CD14-positive monocyte (primary cell): ENCODE measurements around the gene APOC1. TPM values are rescaled to one million over a fixed set of nuclear protein-coding genes. Genes with fewer than 3 reads are reported as not detected.

Source experiments
- DNase-seq, 3 donors: peaks; one replicate each; pipeline ENCODE4 v3.0.0-alpha.2; 2011 to 2022
- H2AFZ ChIP-seq: 2 replicates; pipeline ENCODE4 v1.6.0; 2012; ENCODE audit warnings: mild to moderate bottlenecking, low read depth, low read length, inconsistent platforms; ENCODE audit not compliant: insufficient read depth, poor library complexity, severe bottlenecking
- H3K27ac ChIP-seq, 2 donors: 1 replicate in 1 of 2; 2 replicates in 1 of 2; pipeline ENCODE4 v1.5.1; 2012 to 2013; ENCODE audit warnings: low read length in 2 of 2, control low read depth in 1 of 2, inconsistent platforms in 1 of 2, low read depth in 1 of 2, mild to moderate bottlenecking in 1 of 2
- H3K27me3 ChIP-seq, 2 donors: one replicate each; pipeline versions ENCODE4 v1.6.0 to v1.6.1; 2011 to 2013; ENCODE audit warnings: low read length in 2 of 2; ENCODE audit not compliant: control insufficient read depth in 2 of 2, insufficient read depth in 2 of 2
- H3K36me3 ChIP-seq, 2 donors: replicated peaks in 1 of 2; 1 replicate in 1 of 2; 2 replicates in 1 of 2; pipeline versions ENCODE4 v1.5.1 to v1.6.1; 2012 to 2013; ENCODE audit warnings: low read length in 2 of 2, control low read depth in 1 of 2, inconsistent platforms in 1 of 2, mild to moderate bottlenecking in 1 of 2; ENCODE audit not compliant: insufficient read depth in 2 of 2, control insufficient read depth in 1 of 2
- H3K4me1 ChIP-seq, 2 donors: 1 replicate in 1 of 2; 2 replicates in 1 of 2; pipeline versions ENCODE4 v1.5.1 to v1.6.1; 2012 to 2013; ENCODE audit warnings: low read length in 2 of 2, control low read depth in 1 of 2, inconsistent platforms in 1 of 2, mild to moderate bottlenecking in 1 of 2, moderate library complexity in 1 of 2; ENCODE audit not compliant: insufficient read depth in 2 of 2, control insufficient read depth in 1 of 2
- H3K4me2 ChIP-seq: replicated peaks from 2 replicates; pipeline ENCODE3; 2012; ENCODE audit warnings: low read length, moderate library complexity, mild to moderate bottlenecking; ENCODE audit not compliant: poor library complexity, severe bottlenecking; ENCODE audit errors: extremely low read depth
- H3K4me3 ChIP-seq, 3 experiments: fragments of 200-600 bp in 1 of 3; sonication (generic) in 1 of 3; replicated peaks in 1 of 3; 1 replicate in 2 of 3; 2 replicates in 1 of 3; pipeline ENCODE4 v1.5.1; 2011 to 2013; ENCODE audit warnings: low read length in 3 of 3, mild to moderate bottlenecking in 3 of 3, control low read depth in 2 of 3, low read depth in 2 of 3, inconsistent platforms in 1 of 3, moderate library complexity in 1 of 3
- H3K79me2 ChIP-seq: 2 replicates; pipeline ENCODE4 v1.6.0; 2012; ENCODE audit warnings: mild to moderate bottlenecking, control low read depth, inconsistent platforms, low read length, moderate library complexity; ENCODE audit not compliant: insufficient read depth
- H3K9ac ChIP-seq: 2 replicates; pipeline ENCODE4 v1.6.0; 2017; ENCODE audit warnings: low read length, mild to moderate bottlenecking; ENCODE audit not compliant: insufficient read depth, poor library complexity, severe bottlenecking
- H3K9me3 ChIP-seq, 2 donors: replicated peaks in 1 of 2; 1 replicate in 1 of 2; 2 replicates in 1 of 2; pipeline versions ENCODE4 v1.5.1 to v1.6.1; 2012 to 2013; ENCODE audit warnings: low read length in 2 of 2, control low read depth in 1 of 2; ENCODE audit not compliant: control insufficient read depth in 1 of 2, insufficient read depth in 1 of 2
- H4K20me1 ChIP-seq: 2 replicates; pipeline ENCODE4 v1.6.0; 2012; ENCODE audit warnings: mild to moderate bottlenecking, low read length, control low read depth, moderate library complexity; ENCODE audit not compliant: insufficient read depth
- H3K27ac Mint-ChIP-seq, 7 donors: one replicate each; pipeline ENCODE4 v1.8.0; 2020; ENCODE audit warnings: mild to moderate bottlenecking in 7 of 7, mixed read lengths in 7 of 7, moderate library complexity in 6 of 7, inconsistent platforms in 2 of 7
- H3K27me3 Mint-ChIP-seq, 3 donors: one replicate each; pipeline ENCODE4 v1.8.0; 2021 to 2022; ENCODE audit warnings: low read depth in 3 of 3, mild to moderate bottlenecking in 3 of 3, mixed read lengths in 3 of 3, moderate library complexity in 3 of 3, inconsistent platforms in 1 of 3
- H3K36me3 Mint-ChIP-seq, 2 donors: one replicate each; pipeline ENCODE4 v1.8.0; 2020; ENCODE audit warnings: mixed read lengths in 2 of 2, inconsistent platforms in 1 of 2, mild to moderate bottlenecking in 1 of 2
- H3K4me1 Mint-ChIP-seq: one replicate; pipeline ENCODE4 v1.8.0; 2020; ENCODE audit warnings: mild to moderate bottlenecking, mixed read lengths
- H3K4me3 Mint-ChIP-seq, 2 donors: one replicate each; pipeline ENCODE4 v1.8.0; 2020; ENCODE audit warnings: mild to moderate bottlenecking in 2 of 2, mixed read lengths in 2 of 2, moderate library complexity in 1 of 2
- H3K9me3 Mint-ChIP-seq, 7 donors: one replicate each; pipeline ENCODE4 v1.8.0; 2020 to 2022; ENCODE audit warnings: mixed read lengths in 7 of 7, mild to moderate bottlenecking in 6 of 7, moderate library complexity in 6 of 7, inconsistent platforms in 2 of 7
- WGBS: methylation state at CpG from one replicate; pipeline ENCODE4 v1.1.5; 2013; ENCODE audit warnings: missing lambda C conversion rate; ENCODE audit not compliant: insufficient coverage; 5-methylcytosine and 5-hydroxymethylcytosine counted together
- intact Hi-C, 2 donors: fragments of 100-400 bp; cut with micrococcal nuclease; formaldehyde crosslinking; loops; one replicate each; pipeline versions ENCODE4 v1.15.0 to v1.15.1; 2023
- polyA plus RNA-seq, 3 donors: library from polyadenylated mRNA; depleted of rRNA in 1 of 3; unstranded in 2 of 3; stranded (reverse) in 1 of 3; fragments of 300-500 nt in 2 of 3; fragments of >200 nt in 1 of 3; fragmentation: Illumina TruSeq in 2 of 3; gene quantifications; 1 replicate in 2 of 3; 2 replicates in 1 of 3; pipeline ENCODE4 v1.2.3, GENCODE V29; 2012 to 2021
- TF ChIP-seq, protein P1 (sequence below): fragments of 200-600 bp; IDR thresholded peaks from one replicate; pipeline ENCODE4 v1.8.0; 2022; ENCODE audit warnings: antibody characterized with exemption, mild to moderate bottlenecking

APOC1 gene
- polyA plus RNA-seq, 3 donors, result 0.20 TPM; not detected in 2

DNA sequence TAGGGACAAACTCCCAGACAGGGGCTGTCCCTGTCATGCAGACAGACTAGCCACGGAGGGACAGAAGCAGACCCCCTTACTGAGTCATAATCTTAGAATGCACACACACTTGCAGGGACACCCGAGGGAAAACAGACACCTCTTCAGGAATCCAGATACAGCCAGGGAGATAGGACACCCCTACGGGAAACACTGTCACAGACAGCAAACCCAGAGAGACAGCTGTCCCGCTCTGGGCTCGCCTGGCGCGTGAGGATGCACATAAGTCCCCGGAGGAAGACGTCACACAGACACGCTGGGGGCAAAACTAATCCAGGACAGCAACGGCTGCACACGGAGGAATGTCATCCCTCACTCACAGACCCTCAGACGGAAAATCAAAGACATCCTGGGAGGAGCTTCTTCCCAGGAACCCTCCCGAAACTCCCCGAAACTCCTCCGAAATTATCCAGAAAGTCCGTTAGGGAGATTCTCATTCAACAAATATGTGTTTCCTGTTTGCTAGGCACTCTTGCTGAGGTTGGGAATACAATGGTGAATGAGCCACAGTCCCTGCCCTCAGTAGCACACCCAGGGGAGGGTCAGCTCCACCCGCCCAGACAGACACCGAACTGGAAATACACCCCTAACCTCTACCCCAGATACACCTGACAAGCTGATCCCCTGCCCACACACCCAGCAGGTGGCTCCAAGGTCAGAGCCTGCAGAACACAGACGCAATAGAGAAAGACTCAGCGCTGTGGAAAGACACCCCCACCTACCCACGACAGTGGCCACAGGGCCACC, 38.5 kb upstream of the APOC1 start:
- 86% methylated on average over 15 of the region's 22 CpGs for WGBS
- DNase-seq, result no peak
- no peak overlapping the region for H3K4me2 ChIP-seq
- no peak overlapping the region for H2AFZ ChIP-seq
- no peaks in the 10 kb centered on the region for H3K27me3 ChIP-seq
- H4K20me1 ChIP-seq, result no peaks in the 10 kb centered on the region
- intact Hi-C loops, result no loop called here
- H3K36me3 ChIP-seq, result peaks cover 12 to 36% of the 10 kb centered on the region in 2 donors
- Mint-ChIP-seq H3K4me1 (peaks cover 7% of the 10 kb centered on the region), H3K4me3 (no peak overlapping the region), H3K27me3 (peaks cover 1 to 2% (median 1%) of the 10 kb centered on the region in 3 donors), H3K9me3 (peaks cover 0 to 2% (median 0%) of the 10 kb centered on the region in 7 donors), H3K27ac (no peak overlapping the region), H3K36me3 (peaks cover 30 to 72% of the 10 kb centered on the region in 2 donors)
- no peak overlapping the region for H3K9ac ChIP-seq
- H3K4me3 ChIP-seq, result no peak overlapping the region
- H3K79me2 ChIP-seq, result no peaks in the 10 kb centered on the region
- peaks cover 2 to 3% of the 10 kb centered on the region in 2 donors for H3K4me1 ChIP-seq
- no peak overlapping the region for H3K27ac ChIP-seq
- TF ChIP-seq, protein P1, sequence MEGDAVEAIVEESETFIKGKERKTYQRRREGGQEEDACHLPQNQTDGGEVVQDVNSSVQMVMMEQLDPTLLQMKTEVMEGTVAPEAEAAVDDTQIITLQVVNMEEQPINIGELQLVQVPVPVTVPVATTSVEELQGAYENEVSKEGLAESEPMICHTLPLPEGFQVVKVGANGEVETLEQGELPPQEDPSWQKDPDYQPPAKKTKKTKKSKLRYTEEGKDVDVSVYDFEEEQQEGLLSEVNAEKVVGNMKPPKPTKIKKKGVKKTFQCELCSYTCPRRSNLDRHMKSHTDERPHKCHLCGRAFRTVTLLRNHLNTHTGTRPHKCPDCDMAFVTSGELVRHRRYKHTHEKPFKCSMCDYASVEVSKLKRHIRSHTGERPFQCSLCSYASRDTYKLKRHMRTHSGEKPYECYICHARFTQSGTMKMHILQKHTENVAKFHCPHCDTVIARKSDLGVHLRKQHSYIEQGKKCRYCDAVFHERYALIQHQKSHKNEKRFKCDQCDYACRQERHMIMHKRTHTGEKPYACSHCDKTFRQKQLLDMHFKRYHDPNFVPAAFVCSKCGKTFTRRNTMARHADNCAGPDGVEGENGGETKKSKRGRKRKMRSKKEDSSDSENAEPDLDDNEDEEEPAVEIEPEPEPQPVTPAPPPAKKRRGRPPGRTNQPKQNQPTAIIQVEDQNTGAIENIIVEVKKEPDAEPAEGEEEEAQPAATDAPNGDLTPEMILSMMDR, result no peak
- H3K9me3 ChIP-seq, result no peaks in the 10 kb centered on the region

GRCh38 chr19:44876930-44877535, 37.4 kb upstream of the APOC1 start:
- peaks cover 7% of the 10 kb centered on the region for H3K4me1 Mint-ChIP-seq
- peaks cover 1 to 2% (median 1%) of the 10 kb centered on the region in 3 donors for H3K27me3 Mint-ChIP-seq
- Histone ChIP-seq H3K27ac (no peak overlapping the region), H3K79me2 (no peaks in the 10 kb centered on the region), H3K4me3 (no peak overlapping the region), H4K20me1 (no peaks in the 10 kb centered on the region), H2AFZ (no peak overlapping the region), H3K4me2 (no peak overlapping the region), H3K9ac (no peak overlapping the region), H3K36me3 (peaks cover 12 to 35% of the 10 kb centered on the region in 2 donors), H3K27me3 (no peaks in the 10 kb centered on the region), H3K9me3 (no peaks in the 10 kb centered on the region), H3K4me1 (no peaks in the 10 kb centered on the region)
- TF ChIP-seq, protein P1, result no peak
- H3K27ac Mint-ChIP-seq, result peak overlapping the region in 3 of 7 donors; percentile 3 to 66 (median 26)
- H3K36me3 Mint-ChIP-seq, result peaks cover 29 to 66% of the 10 kb centered on the region in 2 donors
- WGBS, result no CpG with 5 or more reads among the region's 5 CpGs
- intact Hi-C loops, result no loop called here
- no peak for DNase-seq
- H3K9me3 Mint-ChIP-seq, result peaks cover 0 to 2% (median 0%) of the 10 kb centered on the region in 7 donors
- no peak overlapping the region for H3K4me3 Mint-ChIP-seq
